A549 treated with AZD9567 at 1 μM for 4 hours (cell line): ENCODE results near the gene CYB561. TPM values are rescaled to one million over a fixed set of nuclear protein-coding genes. Genes with fewer than 3 reads are reported as not detected.

Experiments
- total RNA-seq: library from RNA; stranded (reverse); fragments of 200-300 nt; extraction: Qiagen RNA extraction; gene quantifications from 5 replicates; pipeline ENCODE4 v1.2.3, GENCODE V29; 2022; ENCODE audit not compliant: insufficient read depth

Gene CYB561, protein sequence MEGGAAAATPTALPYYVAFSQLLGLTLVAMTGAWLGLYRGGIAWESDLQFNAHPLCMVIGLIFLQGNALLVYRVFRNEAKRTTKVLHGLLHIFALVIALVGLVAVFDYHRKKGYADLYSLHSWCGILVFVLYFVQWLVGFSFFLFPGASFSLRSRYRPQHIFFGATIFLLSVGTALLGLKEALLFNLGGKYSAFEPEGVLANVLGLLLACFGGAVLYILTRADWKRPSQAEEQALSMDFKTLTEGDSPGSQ
- 22.8 to 29.6 TPM (median 28.4 TPM) in 5 replicates for total RNA-seq

DNA sequence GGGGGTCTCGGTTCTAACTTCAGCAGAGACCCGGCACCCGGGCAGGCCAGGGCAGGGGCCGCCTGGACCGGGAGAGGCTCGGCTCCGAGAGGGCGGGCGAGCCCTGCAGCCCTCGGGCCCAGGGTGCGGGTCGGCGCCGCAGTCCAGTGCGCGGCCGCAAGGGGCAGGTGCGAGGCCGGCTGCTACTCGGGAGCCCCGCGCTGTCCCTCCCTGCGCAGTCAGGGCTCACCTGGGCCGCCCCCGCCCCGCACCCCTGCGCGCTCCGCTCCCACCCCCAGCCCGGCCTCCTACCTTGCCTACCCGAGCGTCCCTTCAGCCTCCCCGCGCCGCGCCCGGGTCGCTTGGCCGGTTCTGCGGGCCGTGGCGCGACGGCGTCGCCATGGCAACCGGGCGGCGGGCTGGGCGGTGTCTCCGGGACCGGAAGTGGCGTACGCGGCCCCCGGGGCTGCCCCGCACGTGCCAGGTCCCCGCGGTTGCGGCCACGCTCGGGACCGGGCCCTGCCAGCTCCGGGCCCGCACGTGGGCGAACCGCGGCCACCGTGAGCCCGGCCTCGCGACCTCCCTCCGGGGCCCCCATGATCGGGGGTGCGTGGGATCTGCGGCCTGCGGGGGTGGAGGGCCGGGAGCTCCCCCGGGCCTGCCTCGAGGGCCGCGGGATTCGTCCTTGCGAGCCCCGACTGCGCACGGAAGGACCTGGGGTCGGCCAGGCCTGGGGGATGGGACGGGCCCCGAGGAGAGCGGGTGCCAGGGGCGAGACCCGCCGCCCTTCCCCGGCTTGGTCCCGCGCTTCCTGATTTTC lies at the start of gene CYB561:
Gene CYB561 (minus strand): TSS at position 353 of the 799 bp plus-strand sequence. CDS start 8,759 bp downstream, outside the sequence.

DNA sequence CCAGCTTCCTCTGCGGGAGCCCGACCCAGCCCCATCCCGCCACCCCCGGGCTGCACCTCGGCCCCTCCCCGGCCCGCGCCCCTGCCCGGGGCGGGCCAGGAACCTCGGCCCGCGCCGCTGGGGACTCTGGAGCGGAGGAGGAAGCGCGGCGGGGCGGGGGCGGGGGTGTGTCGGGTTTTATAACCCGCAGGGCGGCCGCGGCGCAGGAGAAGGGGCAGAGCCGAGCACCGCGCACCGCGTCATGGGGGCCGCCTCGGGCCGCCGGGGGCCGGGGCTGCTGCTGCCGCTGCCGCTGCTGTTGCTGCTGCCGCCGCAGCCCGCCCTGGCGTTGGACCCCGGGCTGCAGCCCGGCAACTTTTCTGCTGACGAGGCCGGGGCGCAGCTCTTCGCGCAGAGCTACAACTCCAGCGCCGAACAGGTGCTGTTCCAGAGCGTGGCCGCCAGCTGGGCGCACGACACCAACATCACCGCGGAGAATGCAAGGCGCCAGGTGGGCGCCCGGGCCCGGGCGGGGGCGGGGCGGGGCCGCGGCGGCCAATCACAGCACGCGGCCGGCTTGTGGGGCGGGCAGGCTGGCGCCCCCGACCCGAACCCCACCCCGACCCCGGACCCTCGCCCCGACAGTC lies 30.9 kb upstream of the CYB561 start, which contains the start of gene ACE:
Gene ACE (plus strand): TSS at position 208 of the 626 bp plus-strand sequence. CDS start 34 bp downstream, at position 242.

Other genes starting within 250 kb of the CYB561 start
- 0.89 to 2.8 TPM (median 1.9 TPM) in 5 replicates for gene ACE, start 30.8 kb upstream of the CYB561 start, total RNA-seq
- 0.02 TPM in 1 of 5 replicates, not detected in the others for gene KCNH6, start 77.1 kb upstream of the CYB561 start, total RNA-seq
- gene DCAF7, start 104.2 kb upstream of the CYB561 start, total RNA-seq, result 51.0 to 66.7 TPM (median 60.5 TPM) in 5 replicates
- 37.1 to 51.0 TPM (median 50.0 TPM) in 5 replicates for gene TACO1, start 154.6 kb upstream of the CYB561 start, total RNA-seq
- 16.6 to 20.8 TPM (median 19.7 TPM) in 5 replicates for gene MAP3K3, start 176.1 kb upstream of the CYB561 start, total RNA-seq